Suppressor macrophage (primary cell): ENCODE results near the gene TMEM200C.

Experiments
- DNase-seq, 4 experiments: peaks; one replicate each; pipeline ENCODE4 v3.0.0-alpha.2; 2020 to 2022
- total RNA-seq, 17 experiments: gene quantifications; one replicate each; lab custom pipeline; 2026; ENCODE audit warnings: mixed read lengths in 6 of 17, inconsistent platforms in 3 of 17; lab: John Stamatoyannopoulos, UW

TMEM200C gene
- total RNA-seq = 0 to 2.9 (median 0.05) reads per million in 17 experiments

DNA sequence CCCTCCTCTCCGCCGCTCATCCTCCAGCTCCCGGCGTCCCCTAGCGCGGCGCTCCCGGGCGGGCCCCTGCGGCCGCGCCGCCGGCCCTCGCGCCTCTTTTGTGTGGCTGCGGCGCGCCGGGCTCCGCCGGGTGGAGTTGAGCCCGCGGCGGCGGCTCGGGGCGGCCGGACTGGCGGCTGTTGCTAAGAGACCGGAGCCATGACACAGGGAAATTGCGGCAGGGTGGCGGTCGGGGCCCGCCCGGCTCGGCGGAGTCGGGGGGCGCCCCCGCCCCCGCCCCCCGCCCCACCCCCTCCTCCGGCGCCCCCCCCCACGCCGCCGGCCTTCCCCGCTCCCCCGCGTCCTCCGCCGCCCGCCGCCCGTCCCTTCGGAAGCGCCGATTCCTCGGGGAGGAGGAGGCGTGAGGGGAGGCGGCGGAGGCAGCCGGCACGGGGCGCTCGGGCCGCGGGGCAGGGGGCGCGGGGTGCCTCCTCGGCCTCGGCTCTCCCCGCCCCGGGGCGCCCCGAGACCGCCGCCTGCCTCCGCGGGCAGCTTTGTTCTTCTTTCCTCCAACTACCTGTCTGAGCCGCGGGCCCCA, at the start of gene TMEM200C:
TMEM200C (minus strand) TSS at position 224 of the 577 bp plus-strand sequence. CDS start 3,459 bp downstream, outside the sequence.
- DNase-seq = peak in 3 of 4 experiments; percentile 7 to 38 (median 17)

DNA sequence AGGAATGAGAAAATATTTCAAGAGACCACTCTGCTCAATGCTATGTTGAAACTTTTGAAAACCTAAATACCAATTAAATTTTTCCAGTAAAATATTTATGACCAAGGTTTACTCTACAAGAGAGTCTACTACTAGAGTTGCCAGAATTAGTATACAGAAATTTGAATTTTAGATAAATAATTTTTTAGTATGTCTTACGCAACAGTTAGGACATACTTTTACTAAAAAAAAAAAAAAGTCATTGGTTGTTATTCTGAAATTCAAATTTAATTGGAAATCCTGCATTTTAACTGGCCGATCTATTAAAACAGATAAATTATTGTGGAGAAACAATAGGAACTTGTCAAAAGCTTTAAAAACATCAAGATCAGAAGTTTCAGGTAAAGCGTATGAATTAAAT, 49.1 kb upstream of the TMEM200C start:
- DNase-seq = no peak

DNA sequence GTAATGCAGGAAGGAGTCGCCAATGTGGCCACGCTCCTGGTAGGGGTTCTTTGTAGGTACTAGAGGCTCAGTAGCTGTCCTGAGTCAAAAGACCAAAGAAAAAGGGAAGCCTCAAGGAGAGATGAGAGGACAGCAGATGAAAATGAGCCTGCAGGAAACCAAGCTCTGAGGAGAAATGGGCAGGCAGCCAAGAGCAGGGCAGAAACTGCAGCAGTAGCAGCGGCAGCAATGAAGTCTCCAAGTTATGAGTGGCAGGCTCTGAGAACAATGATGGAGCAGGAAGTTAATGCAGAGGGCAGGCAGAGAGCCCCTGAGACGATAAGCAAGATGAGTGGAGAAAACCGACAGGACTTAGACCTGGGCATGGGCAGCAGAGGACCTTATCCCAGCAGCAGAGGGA, 48.2 kb upstream of the TMEM200C start:
- DNase-seq = peak in 1 of 4 experiments; percentile 7

DNA sequence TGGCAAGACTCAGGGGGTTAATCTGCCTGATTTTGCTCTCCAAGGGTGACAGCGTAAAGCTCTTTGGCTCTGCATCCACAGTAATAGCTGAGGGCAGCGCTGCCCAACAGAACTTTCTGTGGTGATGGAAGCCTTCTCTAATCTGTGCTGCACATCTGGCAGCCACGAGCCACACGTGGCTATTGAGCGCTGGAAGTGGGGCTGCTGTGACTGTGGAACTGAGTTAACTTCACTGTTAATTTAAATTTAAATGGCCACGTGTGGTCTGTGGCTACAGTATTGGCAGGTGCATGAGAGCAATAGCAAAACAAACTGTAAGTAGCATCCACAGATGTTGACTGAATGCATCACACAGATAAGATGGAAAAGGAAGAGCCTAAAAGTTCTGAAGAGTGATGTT, 47.3 kb upstream of the TMEM200C start:
- DNase-seq = no peak

DNA sequence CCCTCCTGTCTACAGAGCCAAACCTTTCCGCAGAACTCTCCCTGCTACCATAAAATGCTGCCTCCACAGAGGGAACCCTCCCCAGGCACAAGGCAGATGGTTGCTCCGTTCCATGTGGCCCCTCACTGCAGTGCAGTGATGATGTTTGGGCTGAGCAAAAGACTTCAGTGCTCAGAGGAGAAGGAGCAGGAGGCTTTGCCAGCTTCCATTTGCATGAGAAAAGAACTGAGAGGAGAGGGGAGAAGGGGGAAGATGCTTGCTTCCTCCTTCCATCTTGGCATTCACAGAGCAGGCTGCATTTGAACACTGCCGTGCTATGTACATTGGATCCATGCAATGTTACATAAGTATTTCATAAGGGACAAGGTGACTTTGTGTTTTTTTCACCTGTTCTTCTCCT, 46.6 kb upstream of the TMEM200C start:
- no peak for DNase-seq

DNA sequence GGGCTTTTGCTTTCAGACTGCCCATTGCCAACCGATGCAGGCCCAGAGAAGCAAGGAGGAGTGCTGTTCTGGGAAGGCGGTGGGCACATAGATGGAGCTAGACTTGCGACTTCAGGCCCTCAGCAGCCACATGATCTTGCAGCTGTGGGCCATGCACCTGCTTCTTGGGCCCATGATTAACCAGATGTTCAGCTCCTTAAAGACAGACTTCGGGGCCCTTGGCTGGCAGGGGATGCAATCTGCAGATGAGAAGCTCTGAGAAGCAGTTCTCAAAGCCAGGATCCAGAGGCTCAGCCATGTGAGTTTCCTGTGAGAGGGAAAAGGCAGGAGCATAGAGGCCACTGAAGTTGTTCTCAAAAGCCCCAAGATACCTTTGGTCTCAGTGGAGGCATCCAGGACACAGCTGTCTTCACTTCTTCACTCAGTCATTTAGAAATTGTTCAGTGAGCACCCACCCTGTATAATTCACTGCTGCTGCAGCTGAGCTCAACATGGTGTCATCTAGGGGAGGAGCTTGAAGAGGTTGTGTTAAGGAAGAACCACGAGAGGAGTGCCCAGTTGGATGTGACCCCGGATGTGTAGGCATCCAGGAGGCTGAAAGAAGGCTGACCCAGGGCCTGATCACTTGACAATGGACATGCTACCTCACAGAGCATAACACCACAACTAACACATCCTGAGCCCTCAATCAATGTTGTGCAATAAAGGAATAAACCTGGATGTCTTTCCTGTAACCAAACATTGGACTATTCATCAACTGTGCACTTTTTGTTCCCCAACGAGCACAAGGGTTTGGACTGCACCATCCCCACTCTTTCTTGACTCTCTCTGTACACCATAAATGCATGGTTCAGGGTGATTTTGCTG, 44.7 kb upstream of the TMEM200C start:
- DNase-seq = no peak

DNA sequence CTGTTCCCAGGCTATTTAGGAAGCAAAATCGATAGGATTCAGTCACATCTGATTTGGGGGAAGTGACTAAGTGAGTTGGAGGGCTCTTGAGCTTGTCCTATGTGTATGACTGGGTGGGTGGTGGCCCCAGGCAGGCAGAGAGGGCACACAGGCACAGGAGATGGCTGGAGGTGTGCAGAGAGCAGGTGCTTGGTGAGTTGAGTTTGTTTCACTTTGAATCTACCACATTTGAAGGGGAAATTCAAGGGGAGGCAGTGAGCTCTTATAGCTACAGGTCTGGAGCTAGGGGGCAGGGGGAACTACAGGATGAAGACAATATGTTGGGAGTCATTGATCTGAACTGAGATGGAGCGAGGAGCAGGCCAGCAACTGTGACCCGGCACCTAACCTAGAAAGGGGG, 42.5 kb upstream of the TMEM200C start:
- DNase-seq = no peak

DNA sequence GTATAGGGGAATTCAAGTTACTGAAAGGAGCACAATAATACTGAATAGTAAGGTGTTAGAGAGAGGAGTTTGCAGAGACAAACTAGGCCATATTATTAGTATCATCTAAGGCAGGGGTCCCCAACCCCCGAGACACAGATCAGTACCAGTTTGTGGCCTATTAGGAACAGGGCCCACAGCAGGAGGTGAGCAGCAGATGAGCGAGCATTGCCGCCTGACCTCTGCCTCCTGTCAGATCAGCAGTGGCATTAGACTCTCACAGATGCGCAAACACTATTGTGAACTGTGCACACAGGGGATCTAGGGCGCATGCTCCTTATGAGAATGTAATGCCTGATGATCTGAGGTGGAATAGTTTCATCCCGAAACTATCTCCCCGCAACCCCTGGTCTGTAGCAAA, 41.8 kb upstream of the TMEM200C start:
- no peak for DNase-seq

DNA sequence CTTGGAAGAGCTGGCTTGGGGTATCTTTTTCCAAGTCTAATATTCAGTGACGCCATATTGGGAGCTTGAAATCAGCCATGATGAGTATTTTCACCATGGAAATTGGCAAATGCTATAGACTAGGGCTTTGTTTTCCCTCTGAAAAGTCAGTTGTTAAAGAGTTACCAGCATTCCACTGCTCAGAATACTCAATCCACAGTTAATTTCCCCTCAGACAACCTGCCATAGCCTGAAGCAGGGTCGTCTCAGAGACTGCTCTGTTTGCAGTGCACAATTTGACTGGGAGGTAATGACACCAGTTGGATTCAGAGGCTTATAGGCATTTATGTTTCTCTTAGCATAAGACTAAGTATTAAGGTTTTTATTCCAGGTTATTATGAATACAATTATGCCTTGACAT, 35.5 kb upstream of the TMEM200C start:
- DNase-seq = no peak

DNA sequence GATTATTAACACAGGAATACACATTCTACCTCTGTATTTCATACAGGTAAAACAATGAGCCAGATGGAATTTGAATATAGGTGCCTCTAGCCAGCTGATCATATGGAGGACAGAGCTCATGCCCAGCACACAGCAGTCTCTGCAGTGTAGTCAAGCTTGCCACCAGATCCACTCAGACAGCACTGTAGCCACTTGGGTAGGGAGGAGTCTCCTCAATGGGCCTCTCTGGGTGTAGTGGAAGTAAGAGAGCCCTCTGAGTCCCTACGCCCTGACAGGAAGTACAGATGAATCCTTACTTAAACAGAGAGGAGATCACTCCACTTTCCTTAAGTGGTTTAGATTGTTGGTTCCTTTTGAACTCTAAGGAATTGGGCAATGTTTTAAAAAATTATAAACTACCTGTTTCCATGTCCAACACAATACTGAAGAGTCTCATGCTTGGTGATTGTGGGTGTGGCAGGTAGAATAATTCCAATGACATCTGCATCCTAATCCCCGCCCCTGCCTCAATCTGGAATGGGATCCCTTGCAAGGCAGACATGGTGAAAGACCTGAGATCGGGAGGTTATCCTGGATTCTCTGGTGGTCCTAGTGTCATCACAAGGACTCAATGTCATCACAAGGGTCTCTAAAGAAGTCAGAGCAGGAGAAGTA, 23.0 kb upstream of the TMEM200C start:
- no peak for DNase-seq

DNA sequence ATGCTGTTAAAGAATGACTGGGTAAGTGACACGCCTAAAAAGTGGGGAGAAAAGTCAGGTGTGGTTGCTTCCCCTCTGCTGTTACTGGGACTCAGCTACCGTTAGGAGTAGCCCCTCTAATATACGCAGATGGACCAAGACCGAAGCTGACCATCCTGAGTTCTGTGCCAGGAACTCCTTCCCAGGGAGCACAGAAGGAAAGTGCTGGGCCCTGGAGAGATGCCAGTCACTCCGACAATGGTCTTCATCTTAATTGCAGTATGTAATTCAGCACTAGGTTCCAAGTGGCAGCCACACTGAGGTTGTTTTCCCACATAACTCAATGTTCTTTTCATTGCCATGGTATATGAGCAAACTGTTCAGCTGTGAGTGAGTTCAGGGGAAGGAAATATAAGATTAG, 19.6 kb upstream of the TMEM200C start:
- no peak for DNase-seq

DNA sequence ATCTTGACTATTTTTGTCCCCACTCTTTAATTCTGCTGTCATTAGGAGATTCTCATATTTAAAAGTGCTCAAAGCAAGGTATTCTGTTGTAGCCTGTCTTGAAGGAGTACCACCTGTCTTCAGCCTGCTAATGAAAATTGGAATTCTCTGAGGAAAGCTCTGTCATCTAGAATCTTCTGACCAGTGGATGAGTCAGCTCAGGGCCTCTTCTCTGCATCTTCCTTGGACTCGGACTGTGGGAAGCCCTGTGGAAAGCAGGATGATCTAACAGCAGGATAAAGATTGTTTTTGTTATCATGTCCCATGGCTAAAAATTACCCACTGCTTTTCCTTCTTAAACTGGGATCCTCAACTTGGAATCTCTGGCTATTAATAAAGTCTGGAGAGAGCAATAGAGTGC, 18.7 kb upstream of the TMEM200C start:
- DNase-seq = no peak

DNA sequence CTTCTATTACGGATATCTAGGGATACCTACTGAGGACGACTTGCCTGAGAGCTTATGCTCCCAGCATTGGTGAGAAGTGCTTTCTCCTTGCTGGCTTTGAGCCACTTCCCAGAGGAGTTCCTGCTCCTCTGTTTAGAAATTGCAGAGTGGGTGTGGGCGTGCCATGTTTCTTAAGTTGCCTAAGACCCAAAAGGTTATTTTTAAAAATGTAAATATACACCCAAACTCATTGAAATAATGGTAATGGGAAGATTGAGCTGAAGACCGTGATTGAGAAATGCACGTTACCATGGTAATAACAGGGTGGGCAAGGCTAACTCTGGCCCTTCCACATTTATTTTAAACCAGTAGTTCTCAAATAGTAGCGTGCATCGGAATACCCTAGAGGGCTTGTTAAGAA, 17.2 kb upstream of the TMEM200C start:
- peak in 3 of 4 experiments; percentile 17 to 50 (median 37) for DNase-seq

DNA sequence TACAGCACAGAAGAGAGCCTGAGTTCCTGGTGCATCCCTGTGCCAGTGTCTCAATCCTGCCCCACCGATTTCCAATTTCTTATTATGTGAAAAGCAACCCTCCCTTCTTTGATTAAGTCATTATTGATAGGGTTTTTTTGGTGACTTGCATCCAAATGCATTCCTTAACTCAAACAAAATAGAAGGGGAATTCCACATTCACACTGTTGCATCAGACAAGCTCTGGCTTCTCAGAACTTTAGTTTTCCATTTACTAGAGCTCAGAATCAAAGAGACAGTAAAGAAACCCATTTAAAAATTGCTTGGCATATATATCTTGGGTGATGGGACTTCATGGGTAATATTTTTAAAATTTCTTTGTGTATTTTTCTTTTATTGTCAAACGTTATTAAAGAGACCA, 13.8 kb upstream of the TMEM200C start:
- no peak for DNase-seq

DNA sequence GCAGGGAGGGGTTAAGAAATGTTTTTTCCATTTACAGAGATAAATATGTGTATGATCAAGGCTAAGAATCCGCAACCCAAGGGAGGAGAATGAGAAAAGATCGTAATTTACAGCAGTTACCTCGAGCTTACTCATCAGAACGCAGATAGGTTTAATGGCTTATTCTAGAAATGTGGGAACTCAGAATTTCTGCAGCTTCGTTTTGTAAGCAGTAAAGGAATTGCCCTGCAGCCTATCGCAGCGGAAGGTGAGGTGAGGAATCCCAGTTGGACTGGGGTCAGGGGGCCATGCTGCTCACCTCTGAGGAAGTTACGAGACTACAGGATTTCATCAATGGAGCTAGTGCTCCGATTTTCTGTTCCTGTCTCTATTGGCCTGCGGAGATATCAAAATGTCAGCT, 8.1 kb upstream of the TMEM200C start:
- DNase-seq = no peak

DNA sequence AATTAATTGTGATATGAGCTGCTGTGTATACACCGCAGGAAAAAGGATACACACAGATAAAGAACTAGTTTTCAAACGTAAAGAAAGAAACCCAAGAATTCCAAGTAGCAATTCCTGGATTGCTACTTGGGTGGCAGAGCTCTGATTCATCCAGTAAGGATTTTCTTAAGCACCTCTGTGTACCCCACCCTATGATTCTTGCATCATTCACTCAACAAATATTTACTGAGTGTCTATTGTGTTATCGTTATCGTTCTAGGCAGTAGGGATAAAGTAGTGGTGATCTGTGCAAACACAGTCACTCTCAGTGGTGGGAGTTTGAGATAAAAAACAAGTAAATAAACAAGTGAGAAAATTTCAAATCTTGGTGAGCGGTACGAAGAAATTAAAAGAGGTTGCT, 4.9 kb upstream of the TMEM200C start:
- no peak for DNase-seq

DNA sequence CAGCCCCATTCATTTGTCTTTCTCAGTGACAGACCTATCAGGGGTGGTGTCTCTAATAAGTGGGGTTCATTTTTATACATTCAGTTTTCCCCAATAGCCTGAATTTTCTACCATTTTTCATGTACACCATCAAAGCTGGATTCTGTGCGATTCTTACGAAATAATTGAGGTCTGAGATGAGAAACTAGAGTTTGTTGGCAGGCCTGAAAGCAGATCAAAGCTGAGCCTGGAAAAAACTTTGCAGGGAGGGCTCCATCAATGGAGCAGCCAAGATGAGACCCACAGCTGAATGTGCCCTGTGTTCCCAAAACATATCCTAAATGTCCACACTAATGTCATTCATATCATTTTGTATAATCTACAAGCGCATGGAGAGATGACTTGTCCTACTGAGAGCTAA, 4.5 kb upstream of the TMEM200C start:
- DNase-seq = no peak

DNA sequence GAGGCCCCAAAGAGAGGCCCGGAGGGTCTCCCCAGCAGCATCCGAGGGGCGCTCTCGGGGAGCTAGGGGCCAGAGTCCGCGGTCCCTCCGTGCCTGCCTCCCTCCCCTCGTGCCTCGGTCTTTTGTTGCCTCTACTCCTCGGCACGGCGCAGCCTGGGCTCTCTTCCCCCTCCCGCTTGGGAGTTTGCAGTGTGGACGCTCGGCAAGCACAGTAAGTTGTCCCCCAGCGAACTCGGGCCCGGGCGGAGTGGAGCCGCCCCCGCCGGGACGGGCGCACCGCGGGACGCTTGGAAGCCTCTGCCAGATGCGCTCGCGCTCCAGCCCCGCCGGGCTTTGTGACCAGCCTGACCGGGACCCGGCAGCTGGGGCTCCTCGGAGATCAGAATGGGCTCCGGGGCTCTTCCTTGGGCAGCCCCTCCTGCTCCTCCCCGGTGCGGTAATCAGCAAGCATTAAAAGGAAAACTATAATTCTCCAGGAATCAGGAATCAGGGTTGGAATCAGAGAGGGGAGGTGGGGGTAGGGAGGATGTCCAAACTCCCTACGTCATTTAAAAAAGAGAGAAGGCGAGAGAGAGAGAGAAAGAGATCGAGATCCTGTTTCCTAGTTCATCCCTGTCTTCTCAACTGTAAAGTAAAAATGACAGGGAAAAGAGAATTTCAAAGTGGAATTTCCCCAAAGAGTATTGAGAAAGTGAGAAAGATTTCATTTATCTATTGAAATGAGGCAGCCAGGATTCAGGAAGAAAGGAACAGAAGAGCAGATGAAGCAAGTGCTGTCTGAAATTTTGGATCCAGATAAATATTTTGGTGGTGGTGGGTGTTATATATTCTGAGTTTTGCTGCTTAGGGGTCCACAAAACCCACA, 786 bp upstream of the TMEM200C start:
- peak in 3 of 4 experiments; percentile 16 to 41 (median 18) for DNase-seq

DNA sequence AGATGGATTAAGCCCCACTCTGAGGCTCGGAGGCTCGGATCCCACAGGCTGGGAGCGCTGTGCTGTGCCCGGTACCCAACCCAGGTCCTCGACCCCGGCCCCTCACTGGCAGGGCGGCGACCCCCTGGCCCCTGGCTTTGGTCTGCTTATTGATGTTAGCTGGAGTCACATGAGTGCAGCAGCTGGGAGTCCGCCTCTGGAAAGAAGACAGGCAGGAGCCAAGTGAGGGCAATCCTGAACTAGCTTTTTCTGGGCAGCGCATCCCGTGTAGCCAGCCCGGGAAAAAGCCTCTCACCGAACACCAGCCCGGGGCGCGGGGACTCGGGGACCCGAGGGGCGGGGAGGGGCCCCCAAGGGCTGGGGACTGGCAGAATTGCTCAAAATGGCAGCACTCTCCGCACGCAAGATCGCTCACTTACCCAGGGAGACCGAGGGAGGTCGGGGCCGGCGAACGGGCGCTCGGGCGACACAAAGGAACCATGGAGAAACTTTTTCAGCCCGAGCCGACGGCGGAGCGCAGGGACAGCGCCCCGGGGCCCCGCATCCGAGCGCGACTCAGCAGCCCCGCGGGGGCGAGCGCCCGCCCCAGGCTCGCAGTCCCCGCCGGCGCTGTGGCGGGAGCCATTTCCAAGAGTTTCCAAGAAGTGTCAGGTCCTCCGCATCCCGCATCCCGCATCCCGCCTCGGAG, 567 bp downstream of the TMEM200C start:
- DNase-seq = peak in 1 of 4 experiments; percentile 8

DNA sequence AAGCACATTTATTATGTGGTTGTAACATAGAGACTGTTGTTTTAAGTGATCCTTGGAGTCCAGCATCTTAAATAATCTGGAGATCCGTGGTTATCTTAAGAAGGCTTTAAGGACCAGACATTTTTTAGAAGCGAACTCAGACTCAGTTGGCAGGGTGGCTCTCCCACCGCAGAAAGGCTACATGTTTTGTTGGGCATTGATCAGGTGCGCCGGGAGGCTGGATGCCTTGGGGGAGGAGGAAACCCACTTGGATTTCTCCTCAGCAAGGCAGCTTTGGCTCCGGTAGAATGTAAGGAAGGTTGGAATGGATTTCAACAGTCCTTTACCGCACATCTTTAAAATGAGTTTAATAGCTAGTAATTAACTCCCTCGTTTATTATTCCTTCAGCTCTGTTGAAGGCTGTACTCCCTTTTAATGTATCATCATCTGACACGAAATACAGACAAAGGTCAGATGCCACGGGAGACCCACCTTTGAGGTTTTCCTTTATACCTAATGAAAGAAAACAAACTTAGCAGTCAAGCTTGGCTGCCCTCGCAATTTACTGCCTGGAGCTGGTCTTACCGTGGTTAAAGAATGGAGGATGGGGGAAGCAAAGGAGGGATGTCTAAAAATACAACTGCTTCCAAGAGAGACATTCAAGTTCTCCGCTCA, 1.2 kb downstream of the TMEM200C start:
- no peak for DNase-seq

DNA sequence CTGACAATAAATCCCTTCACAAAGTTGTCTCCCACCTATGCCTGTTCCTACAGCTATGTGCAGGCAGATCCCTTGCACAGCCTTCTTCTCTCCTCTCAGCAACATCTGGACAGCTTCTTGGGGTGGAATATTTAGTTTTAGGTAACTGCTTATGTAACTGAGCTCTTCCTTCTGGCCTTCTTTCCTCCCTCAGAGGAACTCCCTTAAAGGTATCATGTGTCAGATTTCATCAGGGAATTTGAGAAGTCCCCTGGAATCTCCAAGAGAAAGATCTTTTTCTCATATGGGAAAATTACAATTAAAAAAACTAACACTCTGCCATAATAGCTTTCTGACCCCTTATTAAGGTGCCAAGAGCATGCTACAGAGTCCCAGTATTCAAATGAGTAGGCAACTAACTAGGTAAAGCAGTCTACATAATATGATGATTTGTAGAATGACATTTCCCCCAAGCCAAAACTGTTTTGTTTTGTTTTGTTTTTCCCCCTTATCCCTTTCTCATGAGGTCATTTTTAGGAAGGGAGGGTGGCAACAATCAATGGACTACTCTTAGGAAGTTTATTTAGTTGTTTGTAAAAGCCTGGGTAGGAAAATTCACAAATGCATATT, 2.4 kb downstream of the TMEM200C start:
- DNase-seq = no peak
